HEK293 (cell line): ENCODE measurements around the gene TTBK1.

Experiments
- CTCF ChIA-PET: fragments of 350-600 bp; formaldehyde crosslinking; extraction: SDS; loops from one replicate; lab custom pipeline; 2021; ENCODE audit warnings: antibody characterized with exemption; lab: Yijun Ruan, JAX
- POLR2A ChIA-PET: fragments of 300-600 bp; formaldehyde crosslinking; extraction: SDS; loops from one replicate; lab custom pipeline; 2020; ENCODE audit warnings: antibody characterized with exemption, inconsistent platforms; lab: Yijun Ruan, JAX
- H3K27ac ChIP-seq: fragments of 200-500 bp; sonication (Bioruptor generic); 2 replicates; pipeline ENCODE4 v1.5.1; 2014; ENCODE audit warnings: low read depth, low read length, control low read depth, inconsistent platforms; ENCODE audit errors: extremely low read depth
- H3K36me3 ChIP-seq, 2 experiments: fragments of 200-500 bp in 1 of 2; sonication (Bioruptor generic) in 1 of 2; 1 replicate in 1 of 2; 2 replicates in 1 of 2; pipeline ENCODE4 v1.5.1; 2014 to 2017; ENCODE audit warnings: inconsistent platforms in 2 of 2, low read length in 2 of 2; ENCODE audit not compliant: control insufficient read depth in 2 of 2, insufficient read depth in 1 of 2
- H3K4me1 ChIP-seq: fragments of 200-500 bp; sonication (Bioruptor generic); 2 replicates; pipeline ENCODE4 v1.5.1; 2014; ENCODE audit warnings: mild to moderate bottlenecking, low read length, inconsistent platforms; ENCODE audit not compliant: control insufficient read depth, insufficient read depth
- H3K4me3 ChIP-seq: 2 replicates; pipeline ENCODE4 v1.5.1; 2011; ENCODE audit warnings: low read depth, mild to moderate bottlenecking, control low read depth, low read length, moderate library complexity
- H3K9me3 ChIP-seq: fragments of 200-500 bp; sonication (Bioruptor generic); 2 replicates; pipeline ENCODE4 v1.5.1; 2014; ENCODE audit warnings: low read depth, low read length, inconsistent platforms; ENCODE audit not compliant: control insufficient read depth, insufficient read depth
- OSR2 ChIP-seq: fragments of 450-650 bp; formaldehyde crosslinking; IDR thresholded peaks from 2 replicates; pipeline ENCODE4 v1.5.1; 2016; ENCODE audit warnings: missing biosample characterization, missing genetic modification characterization
- OVOL3 ChIP-seq: fragments of 450-650 bp; formaldehyde crosslinking; IDR thresholded peaks from 2 replicates; pipeline ENCODE4 v1.5.1; 2016; ENCODE audit warnings: missing biosample characterization, missing genetic modification characterization
- SALL2 ChIP-seq: fragments of 450-650 bp; formaldehyde crosslinking; IDR thresholded peaks from 2 replicates; pipeline ENCODE4 v1.5.0; 2017; ENCODE audit warnings: missing biosample characterization, mild to moderate bottlenecking, missing genetic modification characterization, borderline replicate concordance
- ZBTB20 ChIP-seq: fragments of 450-650 bp; formaldehyde crosslinking; IDR thresholded peaks from 2 replicates; pipeline ENCODE4 v1.5.1; 2016; ENCODE audit warnings: missing biosample characterization, missing genetic modification characterization
- ZBTB7A ChIP-seq: fragments of 450-650 bp; formaldehyde crosslinking; IDR thresholded peaks from 2 replicates; pipeline ENCODE4 v1.5.1; 2016; ENCODE audit warnings: low read depth, missing biosample characterization, missing genetic modification characterization
- ZFP41 ChIP-seq: fragments of 450-650 bp; formaldehyde crosslinking; IDR thresholded peaks from 2 replicates; pipeline ENCODE4 v1.5.1; 2016; ENCODE audit warnings: missing biosample characterization, missing genetic modification characterization, borderline replicate concordance
- ZIC2 ChIP-seq: fragments of 450-650 bp; formaldehyde crosslinking; IDR thresholded peaks from 2 replicates; pipeline ENCODE4 v1.5.1; 2016; ENCODE audit warnings: missing biosample characterization, missing genetic modification characterization
- ZNF174 ChIP-seq: fragments of 450-650 bp; formaldehyde crosslinking; IDR thresholded peaks from 2 replicates; pipeline ENCODE4 v1.5.0; 2017; ENCODE audit warnings: missing biosample characterization, mild to moderate bottlenecking, missing genetic modification characterization
- ZNF292 ChIP-seq: fragments of 450-650 bp; formaldehyde crosslinking; IDR thresholded peaks from 2 replicates; pipeline ENCODE4 v1.5.1; 2016; ENCODE audit warnings: low read depth, missing biosample characterization, missing genetic modification characterization, borderline replicate concordance
- ZNF596 ChIP-seq: fragments of 450-650 bp; IDR thresholded peaks from 2 replicates; pipeline ENCODE4 v1.5.0; 2018; ENCODE audit warnings: missing biosample characterization, mild to moderate bottlenecking, missing genetic modification characterization, moderate library complexity
- ZNF747 ChIP-seq: fragments of 450-650 bp; formaldehyde crosslinking; IDR thresholded peaks from 2 replicates; pipeline ENCODE4 v1.5.1; 2016; ENCODE audit warnings: missing biosample characterization, missing genetic modification characterization
- ZNF792 ChIP-seq: fragments of 450-650 bp; formaldehyde crosslinking; IDR thresholded peaks from 2 replicates; pipeline ENCODE4 v1.5.1; 2016; ENCODE audit warnings: missing biosample characterization, missing genetic modification characterization
- TF ChIP-seq, protein P1 (sequence below): fragments of 450-650 bp; formaldehyde crosslinking; IDR thresholded peaks from 2 replicates; pipeline ENCODE4 v1.5.1; 2016; ENCODE audit warnings: missing biosample characterization, missing genetic modification characterization
- TF ChIP-seq, protein P2 (sequence below): fragments of 450-650 bp; formaldehyde crosslinking; IDR thresholded peaks from 2 replicates; pipeline ENCODE4 v1.5.1; 2016; ENCODE audit warnings: missing biosample characterization, missing genetic modification characterization, borderline replicate concordance
- TF ChIP-seq, protein P3 (sequence below): fragments of 450-650 bp; formaldehyde crosslinking; IDR thresholded peaks from 2 replicates; pipeline ENCODE4 v1.5.1; 2017; ENCODE audit warnings: missing biosample characterization, missing genetic modification characterization
- TF ChIP-seq, protein P4 (sequence below): fragments of 450-650 bp; formaldehyde crosslinking; IDR thresholded peaks from 2 replicates; pipeline ENCODE4 v1.5.1; 2017; ENCODE audit warnings: missing biosample characterization, missing genetic modification characterization

The TTBK1 gene

DNA sequence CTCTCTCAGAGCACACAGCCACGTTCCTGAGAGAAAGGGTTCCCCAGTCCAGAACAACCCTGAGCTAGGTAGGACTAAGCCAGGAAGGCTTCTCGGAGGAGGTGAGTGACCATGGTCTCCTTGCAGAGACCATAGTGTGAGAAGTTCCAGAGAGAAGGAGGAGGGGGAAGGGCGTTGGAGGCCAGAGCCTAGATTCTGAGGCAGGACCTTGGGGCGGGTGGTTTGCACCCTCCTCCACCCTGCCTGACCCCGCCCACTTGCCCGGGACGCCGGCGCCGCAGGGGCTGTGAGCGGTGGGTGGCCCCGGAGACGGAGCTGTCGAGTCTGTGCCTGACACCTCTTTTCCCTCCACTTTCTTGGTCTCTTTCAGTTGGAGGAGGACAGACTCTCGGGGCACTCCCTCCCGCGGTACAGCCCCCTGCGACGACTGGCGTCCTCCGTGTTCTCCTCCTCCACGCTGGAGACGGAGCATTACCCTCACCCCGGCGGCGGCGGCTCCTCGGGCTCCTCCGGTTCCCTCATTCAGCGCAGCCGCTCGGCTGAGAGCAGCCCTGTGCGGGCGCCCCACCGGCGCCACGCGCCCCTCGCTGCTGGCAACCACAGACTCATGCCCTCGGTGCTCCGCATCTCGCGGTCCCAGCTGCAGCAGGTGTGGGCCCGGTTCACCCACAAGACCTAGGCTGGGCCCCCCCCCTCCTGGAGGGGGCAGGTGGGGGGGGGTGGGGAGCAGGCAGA is 26.2 kb downstream of the TTBK1 start (continued):
- TF ChIP-seq, protein P1, sequence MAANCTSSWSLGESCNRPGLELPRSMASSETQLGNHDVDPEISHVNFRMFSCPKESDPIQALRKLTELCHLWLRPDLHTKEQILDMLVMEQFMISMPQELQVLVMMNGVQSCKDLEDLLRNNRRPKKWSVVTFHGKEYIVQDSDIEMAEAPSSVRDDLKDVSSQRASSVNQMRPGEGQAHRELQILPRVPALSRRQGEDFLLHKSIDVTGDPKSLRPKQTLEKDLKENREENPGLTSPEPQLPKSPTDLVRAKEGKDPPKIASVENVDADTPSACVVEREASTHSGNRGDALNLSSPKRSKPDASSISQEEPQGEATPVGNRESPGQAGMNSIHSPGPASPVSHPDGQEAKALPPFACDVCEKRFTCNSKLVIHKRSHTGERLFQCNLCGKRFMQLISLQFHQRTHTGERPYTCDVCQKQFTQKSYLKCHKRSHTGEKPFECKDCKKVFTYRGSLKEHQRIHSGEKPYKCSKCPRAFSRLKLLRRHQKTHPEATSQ (tag by site-specific recombination): 0 out of 2 replicates have a peak, but pooled peaks have one; percentile 58
- TF ChIP-seq ZNF292 (tag by site-specific recombination): no peak
- no peak for TF ChIP-seq ZFP41
- no peak for TF ChIP-seq ZNF596 (tag by site-specific recombination)
- TF ChIP-seq, all 188 proteins: peak for 21

DNA sequence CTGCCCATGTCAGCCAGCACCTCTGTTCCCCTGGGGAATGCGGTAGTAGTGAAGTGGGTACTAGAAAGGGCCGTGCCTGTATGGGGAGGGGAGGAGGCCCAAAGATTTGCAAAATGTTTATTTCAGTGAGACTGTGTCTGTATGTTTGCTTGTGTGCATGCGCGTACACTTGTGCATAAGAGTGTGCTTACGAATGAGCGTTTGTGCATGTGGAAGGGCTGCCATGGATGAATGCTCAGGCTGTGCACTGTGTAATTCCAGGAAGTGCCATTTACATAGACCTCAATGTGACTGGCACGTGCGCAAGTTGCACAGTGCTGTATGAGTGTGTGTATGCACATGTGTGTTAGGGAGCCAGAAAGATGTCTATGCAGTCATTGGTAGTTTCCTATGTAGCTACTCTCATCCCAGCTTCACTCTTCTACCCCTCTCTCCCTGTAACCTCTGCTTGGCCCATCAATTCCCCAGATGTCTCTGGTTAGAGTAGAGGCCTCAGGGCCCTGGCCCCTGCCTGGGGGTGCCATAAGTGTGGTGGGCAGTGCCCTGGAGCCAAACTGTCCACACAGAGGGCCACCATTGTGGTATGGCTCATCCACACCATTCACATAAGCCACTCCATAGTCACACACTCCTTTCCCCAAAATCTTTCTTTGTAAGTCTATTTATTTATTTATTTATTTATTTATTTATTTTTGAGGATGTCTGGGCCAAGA is 28.0 kb downstream of the TTBK1 start:
- no peaks in the 10 kb centered on the region for H3K9me3 ChIP-seq
- no peak overlapping the region for H3K4me3 ChIP-seq
- no peaks in the 10 kb centered on the region for H3K4me1 ChIP-seq
- ChIA-PET CTCF (interaction anchor here (0.6 to 0.9 kb wide), 3 partner anchors 79 to 225 kb away, joined by 3 read pairs; no protein-coding TSS in a partner anchor), POLR2A (interaction anchor here (0.6 kb wide), 1 partner anchor 34 kb away, joined by 6 read pairs; no protein-coding TSS in a partner anchor)
- no peaks in the 10 kb centered on the region for H3K36me3 ChIP-seq
- no peak overlapping the region for H3K27ac ChIP-seq
- TF ChIP-seq OSR2 (tag by site-specific recombination) (no peak), ZNF174 (tag by site-specific recombination) (no peak), ZBTB7A (no peak), ZNF747 (tag by site-specific recombination) (no peak), SALL2 (no peak), OVOL3 (tag by site-specific recombination) (no peak), ZBTB20 (no peak), ZNF792 (no peak), ZIC2 (tag by site-specific recombination) (no peak)
- TF ChIP-seq, protein P2, sequence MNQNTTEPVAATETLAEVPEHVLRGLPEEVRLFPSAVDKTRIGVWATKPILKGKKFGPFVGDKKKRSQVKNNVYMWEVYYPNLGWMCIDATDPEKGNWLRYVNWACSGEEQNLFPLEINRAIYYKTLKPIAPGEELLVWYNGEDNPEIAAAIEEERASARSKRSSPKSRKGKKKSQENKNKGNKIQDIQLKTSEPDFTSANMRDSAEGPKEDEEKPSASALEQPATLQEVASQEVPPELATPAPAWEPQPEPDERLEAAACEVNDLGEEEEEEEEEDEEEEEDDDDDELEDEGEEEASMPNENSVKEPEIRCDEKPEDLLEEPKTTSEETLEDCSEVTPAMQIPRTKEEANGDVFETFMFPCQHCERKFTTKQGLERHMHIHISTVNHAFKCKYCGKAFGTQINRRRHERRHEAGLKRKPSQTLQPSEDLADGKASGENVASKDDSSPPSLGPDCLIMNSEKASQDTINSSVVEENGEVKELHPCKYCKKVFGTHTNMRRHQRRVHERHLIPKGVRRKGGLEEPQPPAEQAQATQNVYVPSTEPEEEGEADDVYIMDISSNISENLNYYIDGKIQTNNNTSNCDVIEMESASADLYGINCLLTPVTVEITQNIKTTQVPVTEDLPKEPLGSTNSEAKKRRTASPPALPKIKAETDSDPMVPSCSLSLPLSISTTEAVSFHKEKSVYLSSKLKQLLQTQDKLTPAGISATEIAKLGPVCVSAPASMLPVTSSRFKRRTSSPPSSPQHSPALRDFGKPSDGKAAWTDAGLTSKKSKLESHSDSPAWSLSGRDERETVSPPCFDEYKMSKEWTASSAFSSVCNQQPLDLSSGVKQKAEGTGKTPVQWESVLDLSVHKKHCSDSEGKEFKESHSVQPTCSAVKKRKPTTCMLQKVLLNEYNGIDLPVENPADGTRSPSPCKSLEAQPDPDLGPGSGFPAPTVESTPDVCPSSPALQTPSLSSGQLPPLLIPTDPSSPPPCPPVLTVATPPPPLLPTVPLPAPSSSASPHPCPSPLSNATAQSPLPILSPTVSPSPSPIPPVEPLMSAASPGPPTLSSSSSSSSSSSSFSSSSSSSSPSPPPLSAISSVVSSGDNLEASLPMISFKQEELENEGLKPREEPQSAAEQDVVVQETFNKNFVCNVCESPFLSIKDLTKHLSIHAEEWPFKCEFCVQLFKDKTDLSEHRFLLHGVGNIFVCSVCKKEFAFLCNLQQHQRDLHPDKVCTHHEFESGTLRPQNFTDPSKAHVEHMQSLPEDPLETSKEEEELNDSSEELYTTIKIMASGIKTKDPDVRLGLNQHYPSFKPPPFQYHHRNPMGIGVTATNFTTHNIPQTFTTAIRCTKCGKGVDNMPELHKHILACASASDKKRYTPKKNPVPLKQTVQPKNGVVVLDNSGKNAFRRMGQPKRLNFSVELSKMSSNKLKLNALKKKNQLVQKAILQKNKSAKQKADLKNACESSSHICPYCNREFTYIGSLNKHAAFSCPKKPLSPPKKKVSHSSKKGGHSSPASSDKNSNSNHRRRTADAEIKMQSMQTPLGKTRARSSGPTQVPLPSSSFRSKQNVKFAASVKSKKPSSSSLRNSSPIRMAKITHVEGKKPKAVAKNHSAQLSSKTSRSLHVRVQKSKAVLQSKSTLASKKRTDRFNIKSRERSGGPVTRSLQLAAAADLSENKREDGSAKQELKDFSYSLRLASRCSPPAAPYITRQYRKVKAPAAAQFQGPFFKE (tag by site-specific recombination): no peak
- TF ChIP-seq, protein P3, sequence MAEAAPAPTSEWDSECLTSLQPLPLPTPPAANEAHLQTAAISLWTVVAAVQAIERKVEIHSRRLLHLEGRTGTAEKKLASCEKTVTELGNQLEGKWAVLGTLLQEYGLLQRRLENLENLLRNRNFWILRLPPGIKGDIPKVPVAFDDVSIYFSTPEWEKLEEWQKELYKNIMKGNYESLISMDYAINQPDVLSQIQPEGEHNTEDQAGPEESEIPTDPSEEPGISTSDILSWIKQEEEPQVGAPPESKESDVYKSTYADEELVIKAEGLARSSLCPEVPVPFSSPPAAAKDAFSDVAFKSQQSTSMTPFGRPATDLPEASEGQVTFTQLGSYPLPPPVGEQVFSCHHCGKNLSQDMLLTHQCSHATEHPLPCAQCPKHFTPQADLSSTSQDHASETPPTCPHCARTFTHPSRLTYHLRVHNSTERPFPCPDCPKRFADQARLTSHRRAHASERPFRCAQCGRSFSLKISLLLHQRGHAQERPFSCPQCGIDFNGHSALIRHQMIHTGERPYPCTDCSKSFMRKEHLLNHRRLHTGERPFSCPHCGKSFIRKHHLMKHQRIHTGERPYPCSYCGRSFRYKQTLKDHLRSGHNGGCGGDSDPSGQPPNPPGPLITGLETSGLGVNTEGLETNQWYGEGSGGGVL (tag by site-specific recombination): no peak
- TF ChIP-seq, protein P4, sequence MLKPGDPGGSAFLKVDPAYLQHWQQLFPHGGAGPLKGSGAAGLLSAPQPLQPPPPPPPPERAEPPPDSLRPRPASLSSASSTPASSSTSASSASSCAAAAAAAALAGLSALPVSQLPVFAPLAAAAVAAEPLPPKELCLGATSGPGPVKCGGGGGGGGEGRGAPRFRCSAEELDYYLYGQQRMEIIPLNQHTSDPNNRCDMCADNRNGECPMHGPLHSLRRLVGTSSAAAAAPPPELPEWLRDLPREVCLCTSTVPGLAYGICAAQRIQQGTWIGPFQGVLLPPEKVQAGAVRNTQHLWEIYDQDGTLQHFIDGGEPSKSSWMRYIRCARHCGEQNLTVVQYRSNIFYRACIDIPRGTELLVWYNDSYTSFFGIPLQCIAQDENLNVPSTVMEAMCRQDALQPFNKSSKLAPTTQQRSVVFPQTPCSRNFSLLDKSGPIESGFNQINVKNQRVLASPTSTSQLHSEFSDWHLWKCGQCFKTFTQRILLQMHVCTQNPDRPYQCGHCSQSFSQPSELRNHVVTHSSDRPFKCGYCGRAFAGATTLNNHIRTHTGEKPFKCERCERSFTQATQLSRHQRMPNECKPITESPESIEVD: no peak
